ENCODE measurements around the gene ATAD3A.
"Not testable (repeated sequence)": the region's sequence is repeated elsewhere in the genome, so short reads cannot be mapped to it uniquely, and the experiment has no call there.

ATAD3A gene

DNA sequence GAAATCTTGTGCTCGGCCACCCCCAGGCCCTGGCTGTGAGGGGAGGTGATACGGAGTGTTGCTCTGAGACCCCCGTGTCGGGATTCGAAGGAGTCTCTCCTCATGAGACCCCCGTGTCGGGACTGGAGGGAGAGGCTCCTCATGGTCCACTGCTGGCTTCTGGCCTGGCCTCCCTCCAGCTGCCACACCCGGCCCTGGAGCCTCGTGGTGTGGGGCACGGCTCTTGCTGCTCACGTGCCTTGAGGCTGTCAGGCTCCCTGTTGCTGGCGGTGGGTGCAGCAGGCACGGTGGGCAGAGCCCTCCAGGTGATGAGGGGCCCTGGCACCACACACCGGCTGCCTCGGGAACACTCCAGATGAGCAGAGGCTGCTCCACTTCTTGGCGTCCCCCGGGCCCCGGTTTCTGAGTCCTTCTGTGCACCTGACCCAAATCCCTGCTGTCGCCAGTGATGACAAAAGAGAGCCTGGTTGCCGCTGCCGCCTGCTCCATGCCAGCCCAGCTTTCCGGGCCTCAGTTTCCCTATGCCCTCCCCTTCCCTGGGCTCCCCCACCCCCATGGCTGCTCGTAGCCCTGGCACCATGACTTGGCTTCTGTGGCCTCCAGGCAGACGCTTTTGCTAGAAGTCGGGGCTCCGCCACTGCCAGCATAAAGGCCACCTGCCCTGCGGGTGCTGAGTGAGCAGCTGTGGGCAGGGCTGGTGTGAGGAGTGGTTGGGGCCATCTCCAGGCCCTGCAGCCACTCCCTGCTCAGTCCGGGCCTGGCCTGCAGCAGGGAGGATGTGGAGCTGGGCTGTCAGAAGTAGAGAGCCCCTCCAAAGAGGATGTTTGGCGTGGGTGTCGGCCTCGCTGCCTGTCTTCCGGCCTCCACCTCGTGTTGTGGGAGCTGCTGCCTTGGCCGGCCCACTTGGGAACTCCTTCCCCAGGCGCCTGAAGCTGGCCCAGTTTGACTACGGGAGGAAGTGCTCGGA lies 16.6 kb downstream of the ATAD3A start:
- DNase-seq (ENCODE audit: low read depth), result no peak
- TF ChIP-seq, protein P1, sequence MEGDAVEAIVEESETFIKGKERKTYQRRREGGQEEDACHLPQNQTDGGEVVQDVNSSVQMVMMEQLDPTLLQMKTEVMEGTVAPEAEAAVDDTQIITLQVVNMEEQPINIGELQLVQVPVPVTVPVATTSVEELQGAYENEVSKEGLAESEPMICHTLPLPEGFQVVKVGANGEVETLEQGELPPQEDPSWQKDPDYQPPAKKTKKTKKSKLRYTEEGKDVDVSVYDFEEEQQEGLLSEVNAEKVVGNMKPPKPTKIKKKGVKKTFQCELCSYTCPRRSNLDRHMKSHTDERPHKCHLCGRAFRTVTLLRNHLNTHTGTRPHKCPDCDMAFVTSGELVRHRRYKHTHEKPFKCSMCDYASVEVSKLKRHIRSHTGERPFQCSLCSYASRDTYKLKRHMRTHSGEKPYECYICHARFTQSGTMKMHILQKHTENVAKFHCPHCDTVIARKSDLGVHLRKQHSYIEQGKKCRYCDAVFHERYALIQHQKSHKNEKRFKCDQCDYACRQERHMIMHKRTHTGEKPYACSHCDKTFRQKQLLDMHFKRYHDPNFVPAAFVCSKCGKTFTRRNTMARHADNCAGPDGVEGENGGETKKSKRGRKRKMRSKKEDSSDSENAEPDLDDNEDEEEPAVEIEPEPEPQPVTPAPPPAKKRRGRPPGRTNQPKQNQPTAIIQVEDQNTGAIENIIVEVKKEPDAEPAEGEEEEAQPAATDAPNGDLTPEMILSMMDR (conservative IDR thresholded peaks at IDR 0.05; ENCODE audit: control insufficient read depth, insufficient read depth, low read depth, low read length), result no peak
- no peak overlapping the region for H3K4me3 ChIP-seq (ENCODE audit: control insufficient read depth, low read depth, low read length)

DNA sequence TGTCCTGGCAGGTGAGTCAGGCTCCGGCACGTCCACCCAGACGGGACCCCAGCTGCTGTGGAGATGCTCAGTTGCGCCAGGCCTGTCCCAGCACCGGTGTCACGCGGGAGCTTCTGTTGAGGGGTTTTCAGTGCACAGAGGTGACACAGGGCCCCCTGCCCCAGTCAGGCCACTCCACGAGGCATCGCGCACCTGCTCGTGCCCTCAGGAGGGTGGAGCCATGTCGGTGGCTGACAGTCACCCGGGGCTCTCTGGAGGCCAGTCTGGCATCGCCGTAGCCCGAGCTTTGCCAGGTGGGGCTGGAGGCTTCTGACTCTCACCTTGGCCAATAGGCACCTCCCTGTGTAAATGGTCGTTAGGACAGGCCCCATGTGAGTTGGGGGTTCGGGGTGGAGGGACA lies 17.4 kb downstream of the ATAD3A start:
- no peak for DNase-seq (ENCODE audit: low read depth)
- H3K4me3 ChIP-seq (ENCODE audit: control insufficient read depth, low read depth, low read length), result no peak overlapping the region
- TF ChIP-seq, protein P1 (conservative IDR thresholded peaks at IDR 0.05; ENCODE audit: control insufficient read depth, insufficient read depth, low read depth, low read length), result no peak

DNA sequence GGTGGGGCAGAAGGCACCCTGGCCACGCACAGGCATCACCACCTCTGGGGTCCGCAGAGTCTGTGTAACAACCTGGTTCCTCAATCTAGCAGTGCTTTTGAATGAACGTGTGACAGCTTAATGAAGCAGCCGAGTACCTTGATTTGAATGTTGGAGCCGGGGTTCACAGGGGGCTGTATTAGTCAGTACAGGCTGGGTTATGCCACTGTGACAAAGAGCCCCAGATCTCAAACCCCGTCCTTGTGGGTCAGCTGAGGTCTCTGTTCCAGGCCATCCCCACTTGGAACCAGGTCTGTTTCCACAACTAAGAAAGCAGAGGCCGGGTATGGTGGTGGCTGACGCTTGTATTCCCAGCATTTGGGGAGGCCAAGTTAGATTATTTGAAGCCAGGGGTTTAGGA lies 18.0 kb downstream of the ATAD3A start:
- no peak overlapping the region for H3K4me3 ChIP-seq (ENCODE audit: control insufficient read depth, low read depth, low read length)
- TF ChIP-seq, protein P1 (conservative IDR thresholded peaks at IDR 0.05; ENCODE audit: control insufficient read depth, insufficient read depth, low read depth, low read length), result no peak
- no peak for DNase-seq (ENCODE audit: low read depth)

DNA sequence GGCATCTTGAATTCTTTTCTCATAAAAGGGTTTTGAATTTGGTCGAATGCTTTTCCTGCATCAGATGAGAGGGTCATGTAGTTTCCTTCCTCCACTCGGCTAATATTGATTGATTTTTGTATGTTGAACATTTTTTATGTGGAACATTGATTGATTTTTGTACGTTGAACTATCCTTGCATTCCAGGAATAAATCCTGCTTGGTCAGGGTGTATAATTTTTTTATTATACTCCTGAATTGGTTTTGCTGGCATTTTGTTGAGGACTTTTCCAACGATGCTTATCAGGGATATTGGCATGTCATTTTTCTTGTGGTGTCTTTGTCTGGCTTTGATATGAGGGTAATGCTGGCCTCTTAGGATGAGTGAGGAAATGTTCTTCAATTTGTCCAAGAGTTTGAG lies 20.0 kb downstream of the ATAD3A start:
- TF ChIP-seq, protein P1 (conservative IDR thresholded peaks at IDR 0.05; ENCODE audit: control insufficient read depth, insufficient read depth, low read depth, low read length), result no peak
- DNase-seq (ENCODE audit: low read depth), result no peak
- H3K4me3 ChIP-seq (ENCODE audit: control insufficient read depth, low read depth, low read length), result no peak overlapping the region

DNA sequence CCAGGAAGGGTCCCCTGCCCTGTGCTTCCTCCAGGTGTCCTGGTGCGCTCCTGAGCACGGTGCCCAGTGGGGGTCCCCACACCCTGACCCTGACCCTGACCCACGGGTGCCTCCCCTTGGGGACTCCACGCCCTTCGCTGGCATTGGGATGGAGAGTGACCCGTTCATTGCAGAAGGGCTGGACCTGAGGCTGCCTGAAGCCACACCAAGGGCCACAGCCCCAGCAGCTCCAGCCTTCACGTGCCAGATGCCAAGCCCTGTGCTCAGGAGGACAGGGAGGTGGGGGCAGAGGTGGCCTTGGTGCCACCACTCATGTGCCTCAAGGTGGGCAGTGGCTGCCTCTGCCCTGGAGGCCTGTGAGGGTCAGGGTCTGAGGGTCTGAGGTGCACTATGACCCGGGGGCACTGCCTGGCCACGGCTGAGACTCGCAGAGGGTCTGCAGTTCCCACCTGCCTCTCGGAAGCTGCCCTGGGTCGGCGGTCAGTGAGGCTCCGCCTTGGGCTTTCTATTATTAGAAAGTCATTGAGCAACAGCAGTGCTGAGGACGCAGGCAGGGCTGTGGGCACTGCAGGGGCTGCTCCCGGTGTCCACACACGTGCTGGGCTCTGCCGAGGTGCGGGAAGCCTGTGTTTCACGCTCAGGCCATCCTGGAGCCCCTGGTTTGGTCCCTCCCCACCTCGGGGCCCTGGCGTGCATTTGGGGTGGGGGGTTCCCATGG lies 21.4 kb downstream of the ATAD3A start:
- H3K4me3 ChIP-seq (ENCODE audit: control insufficient read depth, low read depth, low read length); DNase-seq (ENCODE audit: low read depth): not testable (repeated sequence)

DNA sequence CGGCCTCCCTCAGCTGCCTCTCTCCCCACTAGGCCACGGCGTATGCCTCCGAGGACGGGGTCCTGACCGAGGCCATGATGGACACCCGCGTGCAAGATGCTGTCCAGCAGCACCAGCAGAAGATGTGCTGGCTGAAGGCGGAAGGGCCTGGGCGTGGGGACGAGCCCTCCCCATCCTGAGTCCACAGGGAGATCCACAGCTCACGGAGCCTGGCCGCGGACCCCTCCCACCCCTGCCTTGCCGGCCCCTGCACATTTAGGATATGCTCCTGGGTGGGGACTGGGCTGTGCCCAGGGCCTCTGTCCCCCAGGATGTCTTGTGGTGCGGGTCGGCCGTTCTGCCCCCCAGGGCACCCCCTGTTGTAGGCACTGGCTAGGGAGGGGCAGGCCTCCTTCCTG lies 21.9 kb downstream of the ATAD3A start:
- DNase-seq (ENCODE audit: low read depth), result not testable (repeated sequence)

DNA sequence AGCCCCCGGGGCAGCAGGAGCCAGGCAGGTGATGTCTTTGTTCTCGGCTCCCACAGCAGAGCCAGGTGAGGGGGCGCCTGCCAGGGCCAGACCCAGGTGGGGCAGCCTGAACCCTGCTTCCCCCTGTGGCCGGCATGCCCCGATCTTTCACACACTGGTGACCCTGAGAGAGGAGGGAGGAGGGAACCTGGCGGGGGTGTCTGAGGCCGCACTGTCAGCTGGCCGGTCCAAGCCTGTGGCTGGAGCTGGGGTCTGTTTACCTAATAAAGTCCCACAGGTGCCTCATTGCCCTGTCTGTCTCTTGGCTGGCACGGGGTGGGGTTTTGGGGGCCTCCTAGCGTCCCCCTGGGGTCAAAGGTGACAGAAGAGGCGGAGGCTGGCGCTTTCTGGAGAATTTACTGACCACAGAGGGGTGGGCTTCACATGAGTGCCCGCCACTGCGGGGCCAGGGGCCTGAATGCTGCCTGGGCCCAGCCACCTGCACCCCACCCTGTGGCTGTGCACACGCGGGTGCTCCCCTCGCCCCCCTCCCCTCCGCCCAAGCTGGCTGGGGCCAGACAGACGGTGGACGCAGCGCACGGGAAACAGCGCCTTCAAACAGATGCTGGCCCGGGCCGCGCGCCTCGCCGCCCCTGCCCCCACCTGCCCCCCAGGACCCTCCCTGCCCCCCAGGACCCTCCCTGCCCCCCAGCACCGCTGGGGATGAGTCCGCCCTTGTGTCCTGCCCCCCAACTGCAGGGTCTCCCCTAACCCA lies 22.6 kb downstream of the ATAD3A start:
- TF ChIP-seq, protein P1 (conservative IDR thresholded peaks at IDR 0.05; ENCODE audit: control insufficient read depth, insufficient read depth, low read depth, low read length), result no peak
- no peak for DNase-seq (ENCODE audit: low read depth)
- H3K4me3 ChIP-seq (ENCODE audit: control insufficient read depth, low read depth, low read length), result no peak overlapping the region

More for the DNA sequence above, 21.9 kb downstream of the ATAD3A start:
- not testable (repeated sequence) for H3K4me3 ChIP-seq (ENCODE audit: control insufficient read depth, low read depth, low read length)

Measured in fibroblast of mammary gland (primary cell).